Cerebellar nuclear complex (tissue), 1 donor: ENCODE measurements around the gene KIR3DL2.
"Not testable (repeated sequence)": the region's sequence is repeated elsewhere in the genome, so short reads cannot be mapped to it uniquely, and the experiment has no call there.

Experiments used
- DNase-seq, 2 experiments: peaks; one replicate each; lab custom pipeline; 2025; lab: John Stamatoyannopoulos, UW

The KIR3DL2 gene

GRCh38 chr19:54871696-54872095 lies 21.5 kb downstream of the KIR3DL2 start:
- DNase-seq: no peak

DNA sequence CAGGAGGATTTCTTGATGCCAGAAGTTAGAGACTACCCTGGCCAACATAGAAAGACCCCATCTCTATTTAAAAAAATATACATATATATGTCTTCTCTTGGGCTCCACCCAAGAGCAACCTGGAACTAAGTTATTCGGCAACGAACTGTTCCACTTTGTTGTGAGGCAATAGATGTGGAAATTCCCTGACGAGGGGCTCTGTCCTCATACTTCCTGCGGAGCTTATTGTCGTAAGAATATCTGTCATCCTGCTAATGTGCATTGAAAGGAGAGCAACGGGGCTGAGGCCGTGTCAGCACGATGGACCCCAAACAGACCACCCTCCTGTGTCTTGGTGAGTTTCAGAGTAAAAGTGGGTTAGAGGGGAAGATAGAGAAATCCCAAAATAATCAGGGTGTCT lies 23.7 kb downstream of the KIR3DL2 start, which contains the start of gene FCAR:
FCAR (plus strand) TSS at position 246 of the 400 bp plus-strand sequence; CDS start at position 301, 55 bp downstream.
- DNase-seq: no peak

DNA sequence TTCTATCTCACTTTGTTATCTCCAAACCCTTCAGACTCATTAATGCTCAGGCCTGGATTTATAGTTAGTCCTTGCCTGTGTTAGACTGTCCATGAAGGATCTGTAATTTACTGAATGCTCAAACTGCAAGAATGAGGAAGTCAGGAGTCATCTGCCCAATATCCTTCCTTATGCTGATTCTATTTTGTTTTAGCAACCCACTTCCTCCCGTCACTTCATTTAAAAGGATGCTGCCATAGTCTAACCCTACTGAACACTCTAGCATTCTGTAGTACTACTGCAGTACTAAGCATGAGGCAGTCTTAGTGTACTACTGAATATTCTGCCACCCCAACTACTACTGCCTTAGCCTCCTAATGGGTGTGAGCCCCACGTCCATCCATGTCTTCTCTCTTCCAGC lies 25.3 kb downstream of the KIR3DL2 start:
- DNase-seq: no peak

DNA sequence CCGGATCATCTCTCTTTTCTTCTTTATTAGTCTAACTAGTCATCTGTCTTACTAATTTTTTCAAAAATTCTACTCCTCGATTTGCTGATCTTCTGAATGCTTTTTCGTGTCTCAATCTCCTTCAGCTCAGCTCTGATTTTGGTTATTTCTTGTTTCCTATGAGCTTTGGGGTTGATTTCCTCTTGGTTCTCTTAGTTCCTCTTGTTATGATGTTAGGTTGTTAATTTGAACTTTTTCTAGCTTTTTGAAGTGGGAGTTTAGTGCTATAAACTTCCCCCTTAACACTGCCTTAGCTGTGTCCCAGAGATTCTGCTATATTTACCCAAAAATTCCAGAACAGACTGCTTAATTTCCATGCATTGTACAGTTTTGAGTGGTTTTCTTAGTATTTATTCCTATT lies 27.2 kb downstream of the KIR3DL2 start:
- DNase-seq: no peak

DNA sequence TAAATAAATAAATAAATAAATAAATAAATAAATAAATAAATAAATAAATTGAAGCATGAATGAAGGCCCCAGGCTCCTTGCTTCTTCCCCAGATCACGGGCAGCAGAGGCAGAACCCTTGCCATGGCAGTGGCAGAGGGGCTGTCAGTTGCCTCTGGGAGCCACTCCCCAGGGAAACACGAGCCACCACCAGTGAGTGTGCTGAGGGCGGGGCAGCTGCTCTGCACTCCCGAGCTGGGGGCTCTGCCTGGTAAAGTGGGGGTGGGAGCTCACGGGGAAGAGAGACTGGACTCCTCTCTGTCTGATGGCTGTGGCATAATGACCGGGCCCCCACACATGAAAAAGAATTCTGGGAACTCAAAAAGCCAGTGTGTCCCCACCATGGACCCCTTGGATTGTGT lies 31.6 kb downstream of the KIR3DL2 start:
- DNase-seq: no peak

DNA sequence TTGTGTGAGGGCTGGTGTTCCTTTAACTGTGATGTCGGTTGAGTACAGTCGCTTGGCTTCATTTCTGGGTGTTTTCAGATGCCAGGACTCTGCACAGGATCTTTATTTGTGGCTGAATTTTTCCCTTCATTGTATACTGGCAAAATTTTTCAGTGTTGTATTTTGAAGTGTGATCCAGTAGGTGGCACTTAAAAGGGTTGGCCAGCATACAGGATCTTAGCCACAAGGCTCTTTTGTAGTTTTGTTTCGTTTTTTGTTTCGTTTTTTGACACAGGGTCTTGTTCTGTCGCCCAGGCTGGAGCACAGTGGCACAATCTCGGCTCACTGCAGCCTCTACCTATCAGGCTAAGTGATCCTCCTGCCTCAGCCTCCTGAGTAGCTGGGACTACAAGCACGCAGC lies 32.5 kb downstream of the KIR3DL2 start:
- DNase-seq: no peak

- no peak for DNase-seq
Observed at GRCh38 chr19:54883228-54883627, 33.0 kb downstream of the KIR3DL2 start.

- DNase-seq: no peak
Observed at GRCh38 chr19:54888239-54888638, 38.0 kb downstream of the KIR3DL2 start.

DNA sequence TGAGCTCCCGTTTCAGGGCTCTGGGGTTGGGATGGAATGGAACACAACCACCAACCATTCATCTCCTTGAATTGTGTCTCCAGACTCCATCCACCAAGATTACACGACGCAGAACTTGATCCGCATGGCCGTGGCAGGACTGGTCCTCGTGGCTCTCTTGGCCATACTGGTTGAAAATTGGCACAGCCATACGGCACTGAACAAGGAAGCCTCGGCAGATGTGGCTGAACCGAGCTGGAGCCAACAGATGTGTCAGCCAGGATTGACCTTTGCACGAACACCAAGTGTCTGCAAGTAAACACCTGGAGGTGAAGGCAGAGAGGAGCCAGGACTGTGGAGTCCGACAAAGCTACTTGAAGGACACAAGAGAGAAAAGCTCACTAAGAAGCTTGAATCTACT lies 39.3 kb downstream of the KIR3DL2 start:
- DNase-seq: no peak

GRCh38 chr19:54893406-54893805 lies 43.2 kb downstream of the KIR3DL2 start:
- no peak for DNase-seq

DNA sequence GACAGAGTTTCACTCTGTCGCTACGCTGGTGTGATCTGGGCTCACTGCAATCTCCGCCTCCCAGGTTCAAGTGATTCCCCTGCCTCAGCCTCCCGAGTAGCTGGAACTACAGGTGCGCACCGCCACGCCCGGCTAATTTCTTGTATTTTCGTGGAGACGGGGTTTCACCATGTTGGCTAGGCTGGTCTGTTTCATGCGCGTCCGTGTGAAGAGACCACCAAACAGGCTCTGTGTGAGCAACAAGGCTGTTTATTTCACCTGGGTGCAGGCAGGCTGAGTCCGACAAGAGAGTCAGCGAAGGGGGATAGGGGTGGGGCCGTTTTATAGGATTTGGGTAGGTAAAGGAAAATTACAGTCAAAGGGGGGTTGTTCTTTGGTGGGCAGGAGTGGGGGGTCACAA lies 43.9 kb downstream of the KIR3DL2 start:
- DNase-seq: not testable (repeated sequence)

DNA sequence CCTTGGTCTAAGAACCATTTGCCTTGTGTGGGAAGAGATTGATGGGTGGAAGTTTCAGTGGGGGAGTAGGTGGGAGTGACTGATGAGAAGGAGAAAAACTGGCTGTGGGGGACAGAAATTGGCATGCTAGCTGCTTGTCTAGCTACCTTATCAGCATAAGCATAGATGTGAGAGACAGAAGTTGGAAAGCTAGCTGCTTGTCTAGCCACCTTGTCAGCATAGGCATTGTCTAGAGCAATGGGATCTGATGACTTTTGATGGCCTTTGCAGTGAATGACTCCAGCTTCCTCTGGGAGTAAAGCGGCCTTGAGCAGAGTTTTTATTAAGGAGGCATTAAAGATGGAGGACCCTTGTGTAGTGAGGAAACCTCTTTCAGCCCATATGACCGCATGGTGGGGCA lies 45.8 kb downstream of the KIR3DL2 start:
- DNase-seq: no peak

- not testable (repeated sequence) for DNase-seq
Observed at GRCh38 chr19:54898685-54899084, 48.4 kb downstream of the KIR3DL2 start.

DNA sequence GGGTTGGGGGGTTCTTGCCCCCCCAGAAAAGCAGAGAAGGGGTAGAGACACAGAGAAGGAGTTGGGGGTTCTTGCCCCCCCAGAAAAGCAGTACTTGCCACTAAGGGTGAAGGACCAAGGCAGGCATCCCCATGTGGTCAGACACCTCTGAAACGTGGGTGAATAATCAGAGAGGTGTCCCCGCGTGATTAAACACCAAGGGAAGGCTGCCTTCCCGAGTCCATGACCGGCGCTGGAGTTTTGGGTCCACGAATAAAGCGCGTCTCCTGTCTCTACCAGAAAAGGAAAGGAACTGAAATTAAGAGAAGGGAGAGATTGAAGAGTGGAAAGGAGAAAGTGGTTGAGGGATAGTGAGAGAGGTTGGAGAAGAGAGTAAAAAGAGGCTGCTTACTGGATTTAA lies 49.4 kb downstream of the KIR3DL2 start:
- not testable (repeated sequence) for DNase-seq

- not testable (repeated sequence) for DNase-seq
Observed at GRCh38 chr19:54901153-54901552, 50.9 kb downstream of the KIR3DL2 start.

DNA sequence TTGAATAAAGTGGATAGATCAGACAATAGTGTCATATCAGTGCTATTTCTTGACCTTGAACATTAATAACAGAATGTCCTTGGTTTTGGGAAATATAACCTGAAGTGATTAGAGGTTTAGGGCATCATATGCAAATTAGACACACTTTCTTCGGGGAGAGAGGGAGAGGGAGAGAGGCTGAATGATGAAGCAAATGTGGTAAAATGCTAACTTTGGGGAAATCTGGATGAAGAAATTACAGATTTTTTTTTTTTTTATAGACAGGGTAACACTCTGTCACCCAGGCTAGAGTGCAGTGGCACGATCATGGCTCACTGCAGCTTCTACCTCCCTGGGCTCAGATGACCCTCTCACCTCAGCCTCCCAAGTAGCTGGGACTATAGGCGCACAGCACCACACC lies 51.8 kb downstream of the KIR3DL2 start:
- DNase-seq: no peak

GRCh38 chr19:54903303-54903702 lies 53.1 kb downstream of the KIR3DL2 start:
- DNase-seq: no peak

DNA sequence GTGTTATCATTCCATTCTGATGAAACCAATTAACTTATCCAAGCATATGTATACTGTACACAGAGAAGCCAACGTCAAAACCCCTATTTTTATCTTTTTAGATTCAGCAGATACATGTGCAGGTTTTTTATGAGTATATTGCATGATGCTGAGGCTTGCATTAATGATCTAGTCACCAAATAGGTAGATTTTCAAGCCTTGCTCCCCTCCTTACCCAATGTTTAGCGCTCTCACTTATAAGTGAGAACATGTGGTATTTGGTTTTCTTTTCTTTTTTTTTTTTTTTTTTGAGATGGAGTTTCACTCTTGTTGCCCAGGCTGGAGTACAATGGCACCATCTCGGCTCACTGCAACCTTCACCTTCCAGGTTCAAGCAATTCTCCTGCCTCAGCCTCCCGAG lies 54.0 kb downstream of the KIR3DL2 start:
- not testable (repeated sequence) for DNase-seq

GRCh38 chr19:54905421-54905802 lies 55.2 kb downstream of the KIR3DL2 start:
- no peak for DNase-seq

- no peak for DNase-seq
Observed at GRCh38 chr19:54905803-54906511, 55.7 kb downstream of the KIR3DL2 start, which contains the start of gene NCR1. Gene NCR1 (plus strand): TSS chr19:54906148. CDS start chr19:54906188, 40 bp downstream.

DNA sequence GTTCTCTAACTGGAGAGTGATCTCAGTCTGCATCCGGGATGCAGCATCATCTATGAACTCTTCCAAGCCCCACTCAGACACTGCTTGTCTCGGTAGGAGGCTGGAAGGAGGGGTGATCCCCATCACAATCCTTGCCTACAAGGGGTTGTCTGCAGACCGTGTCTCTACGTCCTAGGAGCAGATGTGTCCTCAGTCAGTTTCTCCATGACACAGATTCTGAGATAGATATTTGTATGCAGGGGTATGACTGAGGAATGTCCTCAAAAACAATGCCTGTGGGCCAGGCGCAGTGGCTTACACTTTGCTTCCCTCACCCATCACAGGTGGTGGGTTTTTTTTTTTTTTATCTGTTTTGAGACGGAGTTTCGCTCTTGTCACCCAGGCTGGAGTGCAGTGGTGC lies 56.6 kb downstream of the KIR3DL2 start:
- DNase-seq: no peak

- DNase-seq: not testable (repeated sequence)
Observed at GRCh38 chr19:54907899-54908298, 57.7 kb downstream of the KIR3DL2 start.
